PC-3 (cell line): ENCODE data around the gene REN.

Source experiments
- CTCF ChIP-seq: fragments of 300-600 bp; sonication (generic); conservative IDR thresholded peaks from 2 replicates; pipeline ENCODE4 v1.5.1; 2017; ENCODE audit warnings: antibody characterized with exemption, low read depth, mild to moderate bottlenecking, low read length
- EZH2 ChIP-seq: fragments of 300-600 bp; sonication (generic); IDR thresholded peaks from one replicate; pipeline ENCODE4 v1.6.1; 2017; ENCODE audit warnings: antibody characterized with exemption, mild to moderate bottlenecking, low read length; ENCODE audit not compliant: unreplicated experiment

GRCh38 chr1:204167730-204168129, 1.6 kb upstream of the REN start:
- no peak for TF ChIP-seq CTCF
- TF ChIP-seq EZH2: no peak
